Stimulated activated CD8-positive, alpha-beta memory T cell treated with anti-CD3 and anti-CD28 coated beads, Interleukin-7, amount 100 ng/mL, for 4 hours (primary cell): ENCODE measurements around the gene MSL2.
"Not testable (repeated sequence)": the region's sequence is repeated elsewhere in the genome, so short reads cannot be mapped to it uniquely, and the experiment has no call there.

Experiments used
- DNase-seq, 2 donors: peaks; one replicate each; pipeline ENCODE4 v3.0.0-alpha.2; 2020; ENCODE audit warnings: low read depth in 2 of 2

Gene MSL2, protein sequence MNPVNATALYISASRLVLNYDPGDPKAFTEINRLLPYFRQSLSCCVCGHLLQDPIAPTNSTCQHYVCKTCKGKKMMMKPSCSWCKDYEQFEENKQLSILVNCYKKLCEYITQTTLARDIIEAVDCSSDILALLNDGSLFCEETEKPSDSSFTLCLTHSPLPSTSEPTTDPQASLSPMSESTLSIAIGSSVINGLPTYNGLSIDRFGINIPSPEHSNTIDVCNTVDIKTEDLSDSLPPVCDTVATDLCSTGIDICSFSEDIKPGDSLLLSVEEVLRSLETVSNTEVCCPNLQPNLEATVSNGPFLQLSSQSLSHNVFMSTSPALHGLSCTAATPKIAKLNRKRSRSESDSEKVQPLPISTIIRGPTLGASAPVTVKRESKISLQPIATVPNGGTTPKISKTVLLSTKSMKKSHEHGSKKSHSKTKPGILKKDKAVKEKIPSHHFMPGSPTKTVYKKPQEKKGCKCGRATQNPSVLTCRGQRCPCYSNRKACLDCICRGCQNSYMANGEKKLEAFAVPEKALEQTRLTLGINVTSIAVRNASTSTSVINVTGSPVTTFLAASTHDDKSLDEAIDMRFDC

DNA sequence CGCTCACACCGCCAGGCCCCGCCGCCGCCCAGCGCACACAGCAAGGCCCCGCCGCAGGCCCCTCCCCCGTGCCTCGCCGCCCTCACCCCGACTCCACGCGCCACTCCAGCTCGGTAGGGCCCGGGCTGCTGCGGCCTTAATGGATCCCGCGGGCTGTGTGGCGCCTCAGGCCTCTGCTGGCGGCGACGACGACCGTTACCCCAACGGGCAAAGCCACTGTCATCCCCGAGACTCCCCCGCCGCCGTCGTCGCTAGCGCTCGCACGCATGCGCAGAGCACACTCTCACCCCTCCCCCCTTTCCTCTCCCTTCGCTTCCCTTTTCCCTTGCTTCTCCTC, at the start of gene MSL2:
Gene MSL2 (minus strand): TSS at position 272 of the 337 bp plus-strand sequence. CDS start 1,222 bp downstream, outside the sequence.
- DNase-seq = no peak

- DNase-seq = no peak
Measured at GRCh38 chr3:136245691-136246090, 49.6 kb upstream of the MSL2 start.

DNA sequence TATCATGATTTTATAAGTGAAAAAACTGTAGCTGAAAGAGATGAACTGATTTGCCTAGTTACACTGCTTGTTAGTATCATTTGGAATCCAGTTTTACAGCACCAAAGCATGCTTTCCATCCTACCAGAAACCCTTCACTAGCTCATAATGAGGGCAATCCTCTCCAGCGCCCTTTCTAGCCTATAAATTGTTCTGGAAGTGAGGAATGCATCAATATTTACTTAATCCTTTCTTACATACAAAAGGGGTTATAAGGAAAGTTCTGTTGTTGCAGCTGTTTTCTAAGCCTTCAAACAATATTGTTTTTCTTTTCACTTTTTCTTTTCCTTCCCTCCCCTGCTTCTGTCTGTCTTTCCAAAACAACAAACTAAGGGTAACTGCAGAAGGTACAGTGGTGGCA, 43.0 kb upstream of the MSL2 start:
- DNase-seq = no peak

DNA sequence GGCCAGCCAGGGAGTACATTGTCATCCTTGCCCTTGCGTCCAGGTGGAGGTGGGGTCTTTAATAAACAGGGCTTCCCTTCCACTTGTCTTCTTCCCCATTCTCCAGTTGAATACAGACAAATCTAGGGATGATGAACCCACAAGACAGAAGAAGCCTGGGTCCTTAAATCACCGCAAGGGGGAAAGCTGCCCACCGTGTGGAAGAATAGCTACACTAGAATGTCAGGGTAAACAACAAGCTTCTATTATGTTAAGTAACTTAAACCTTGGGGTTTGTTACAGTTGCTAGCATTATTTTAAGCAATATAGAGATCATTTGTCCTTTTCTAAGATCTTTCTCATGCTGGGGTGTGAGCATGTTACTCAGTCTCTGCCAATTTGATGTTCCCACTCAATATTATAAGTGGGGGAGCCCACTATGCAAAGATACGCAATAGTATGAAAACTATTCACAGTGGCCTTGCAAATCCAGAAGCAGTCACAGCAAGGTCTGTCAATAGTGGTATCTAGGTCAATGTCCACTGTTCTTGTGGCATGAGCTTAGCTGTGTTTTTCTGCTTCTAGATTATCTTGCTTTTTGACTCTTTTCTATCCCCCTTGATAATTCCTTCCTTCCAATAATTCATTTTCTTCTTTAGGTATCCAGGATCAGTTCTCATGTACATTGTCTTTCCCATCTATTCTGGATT, 42.0 kb upstream of the MSL2 start:
- DNase-seq = no peak

DNA sequence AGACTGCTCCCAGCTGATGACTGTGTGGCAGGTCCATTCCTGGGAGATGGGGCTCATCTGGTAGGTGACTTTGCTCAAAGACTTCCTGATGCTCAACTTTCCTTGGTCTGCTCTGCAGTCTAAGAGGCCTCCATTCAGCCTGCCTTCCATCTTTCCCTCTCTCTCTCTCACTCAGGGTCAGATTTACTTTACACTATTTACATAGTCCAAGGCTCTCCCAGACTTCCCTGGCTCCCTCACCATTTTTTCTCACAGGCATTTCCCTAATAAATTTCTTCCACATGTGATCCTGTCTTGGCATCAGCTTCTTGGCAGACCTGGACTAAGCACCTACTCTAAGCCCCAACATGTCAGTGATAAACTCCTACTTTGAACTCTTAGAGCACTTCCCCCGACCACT, 41.0 kb upstream of the MSL2 start:
- no peak for DNase-seq

DNA sequence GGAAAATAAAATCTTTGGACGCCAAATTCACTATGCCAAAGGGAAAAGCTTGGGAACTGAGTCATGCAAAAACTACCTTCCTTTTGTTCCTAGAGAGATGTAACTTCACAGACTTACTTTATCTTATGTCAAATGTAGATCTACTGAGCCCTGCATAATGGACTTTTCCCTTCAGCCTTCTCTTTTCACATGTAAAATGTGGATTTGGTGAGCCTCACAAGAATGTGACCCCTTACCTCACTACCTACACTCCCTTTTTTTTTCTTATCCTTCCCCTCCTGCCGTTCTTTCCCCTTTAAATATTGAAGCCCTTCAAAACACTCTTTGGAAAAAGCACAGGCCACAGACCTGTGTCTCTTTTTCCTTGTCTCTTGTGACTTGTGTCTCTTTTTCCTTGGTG, 40.0 kb upstream of the MSL2 start:
- no peak for DNase-seq

- no peak for DNase-seq
Measured at GRCh38 chr3:136235545-136235944, 39.4 kb upstream of the MSL2 start.

DNA sequence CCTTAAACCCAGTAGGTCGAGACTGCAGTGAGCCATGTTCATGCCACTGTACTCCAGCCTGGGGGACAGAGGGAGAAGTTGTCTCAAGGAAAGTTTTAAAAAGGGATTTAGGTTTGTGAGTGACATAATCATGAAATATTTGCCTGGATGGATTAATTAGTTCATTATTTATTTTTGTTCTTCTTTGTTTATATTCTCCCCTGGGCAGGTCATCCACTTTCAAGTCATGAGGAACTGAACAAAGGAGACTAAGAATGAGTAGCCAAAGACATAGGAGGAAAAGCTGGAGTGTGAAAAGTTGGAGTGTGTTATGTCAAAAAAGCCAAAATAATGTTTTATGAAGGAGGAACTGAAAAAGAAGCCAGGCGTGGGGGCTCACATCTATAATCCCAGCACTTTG, 36.3 kb upstream of the MSL2 start:
- no peak for DNase-seq

GRCh38 chr3:136222746-136223145, 26.6 kb upstream of the MSL2 start:
- not testable (repeated sequence) for DNase-seq

DNA sequence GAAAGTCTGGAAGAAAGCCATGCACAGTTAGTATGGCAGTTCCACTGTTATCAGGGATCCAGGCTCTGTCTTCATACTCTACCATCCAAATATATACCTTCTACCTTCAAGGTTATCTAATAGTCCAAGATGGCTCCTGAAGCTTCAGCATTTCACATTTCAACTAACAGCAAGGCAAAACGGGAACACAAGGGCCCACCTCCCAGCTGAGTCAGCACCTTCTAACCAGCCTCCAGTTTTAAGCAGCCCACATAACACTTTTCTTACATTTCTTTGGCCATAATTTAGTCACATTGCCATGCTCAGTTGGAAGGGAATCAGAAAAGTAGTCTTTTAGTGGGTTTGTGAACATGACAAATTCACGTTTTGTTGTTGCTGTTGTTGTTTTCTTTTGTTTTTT, 15.4 kb upstream of the MSL2 start:
- DNase-seq = no peak

DNA sequence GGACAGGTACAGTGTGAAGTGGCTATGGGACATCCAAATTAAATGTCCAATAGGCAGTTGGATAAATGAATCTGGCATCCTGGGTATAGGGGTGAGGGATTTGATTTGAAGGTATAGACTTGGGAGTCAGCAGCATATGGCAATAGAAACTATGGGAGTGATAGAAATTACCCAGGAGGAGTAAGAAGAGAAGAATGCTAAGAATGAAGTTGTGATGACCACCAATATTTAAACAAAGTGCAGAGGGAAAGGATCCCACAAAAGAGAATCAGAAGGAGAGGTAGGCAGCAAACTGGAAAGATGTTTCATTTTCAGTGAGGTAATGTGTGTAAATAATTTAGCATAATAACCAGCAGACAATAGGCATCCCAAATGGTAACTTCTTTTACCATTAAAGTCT, 13.8 kb upstream of the MSL2 start:
- DNase-seq = no peak

- DNase-seq = no peak
Measured at GRCh38 chr3:136207489-136208115, 11.5 kb upstream of the MSL2 start.

DNA sequence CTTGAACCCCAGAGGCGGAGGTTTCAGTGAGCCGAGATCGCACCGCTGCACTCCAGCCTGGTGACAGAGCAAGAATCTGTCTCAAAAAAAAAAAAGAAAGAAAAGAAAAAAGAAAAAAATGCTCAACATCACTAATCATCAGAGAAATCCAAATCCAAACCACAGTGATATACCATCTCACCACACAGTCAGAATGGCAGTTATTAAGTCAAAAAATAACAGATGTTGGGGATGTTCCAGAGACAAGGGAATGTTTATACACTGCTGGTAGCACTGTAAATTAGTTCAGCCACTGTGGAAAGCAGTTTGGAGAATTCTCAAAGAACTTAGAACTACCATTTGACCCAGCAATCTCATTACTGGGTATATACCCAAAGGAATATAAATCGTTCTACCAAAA, 3.1 kb upstream of the MSL2 start:
- DNase-seq = not testable (repeated sequence)

DNA sequence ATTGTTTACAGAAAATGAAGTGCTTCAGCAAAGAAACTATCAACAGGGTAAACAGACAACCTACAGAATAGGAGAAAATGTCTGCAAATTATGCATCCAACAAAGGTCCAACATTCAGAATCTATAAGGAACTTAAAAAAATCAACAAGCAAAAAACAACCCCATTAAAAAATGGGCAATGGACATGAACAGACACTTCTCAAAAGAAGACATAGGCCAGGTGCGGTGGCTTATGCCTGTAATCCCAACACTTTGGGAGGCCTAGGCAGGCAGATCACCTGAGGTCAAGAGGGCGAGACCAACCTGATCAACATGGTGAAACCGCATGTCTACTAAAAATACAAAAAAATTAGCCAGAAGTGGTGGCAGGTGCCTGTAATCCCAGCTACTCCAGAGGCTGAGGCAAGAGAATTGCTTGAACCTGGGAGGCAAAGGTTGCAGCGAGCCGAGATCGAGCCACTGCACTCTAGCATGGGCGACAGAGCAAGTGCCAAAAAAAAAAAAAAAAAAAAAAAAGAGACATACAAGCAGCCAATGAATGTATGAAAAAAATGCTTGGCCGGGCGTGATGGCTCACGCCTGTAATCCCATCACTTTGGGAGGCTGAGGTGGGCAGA, 2.4 kb upstream of the MSL2 start:
- DNase-seq = not testable (repeated sequence)

- DNase-seq = no peak
Measured at GRCh38 chr3:136197159-136197793, 1.1 kb upstream of the MSL2 start.

DNA sequence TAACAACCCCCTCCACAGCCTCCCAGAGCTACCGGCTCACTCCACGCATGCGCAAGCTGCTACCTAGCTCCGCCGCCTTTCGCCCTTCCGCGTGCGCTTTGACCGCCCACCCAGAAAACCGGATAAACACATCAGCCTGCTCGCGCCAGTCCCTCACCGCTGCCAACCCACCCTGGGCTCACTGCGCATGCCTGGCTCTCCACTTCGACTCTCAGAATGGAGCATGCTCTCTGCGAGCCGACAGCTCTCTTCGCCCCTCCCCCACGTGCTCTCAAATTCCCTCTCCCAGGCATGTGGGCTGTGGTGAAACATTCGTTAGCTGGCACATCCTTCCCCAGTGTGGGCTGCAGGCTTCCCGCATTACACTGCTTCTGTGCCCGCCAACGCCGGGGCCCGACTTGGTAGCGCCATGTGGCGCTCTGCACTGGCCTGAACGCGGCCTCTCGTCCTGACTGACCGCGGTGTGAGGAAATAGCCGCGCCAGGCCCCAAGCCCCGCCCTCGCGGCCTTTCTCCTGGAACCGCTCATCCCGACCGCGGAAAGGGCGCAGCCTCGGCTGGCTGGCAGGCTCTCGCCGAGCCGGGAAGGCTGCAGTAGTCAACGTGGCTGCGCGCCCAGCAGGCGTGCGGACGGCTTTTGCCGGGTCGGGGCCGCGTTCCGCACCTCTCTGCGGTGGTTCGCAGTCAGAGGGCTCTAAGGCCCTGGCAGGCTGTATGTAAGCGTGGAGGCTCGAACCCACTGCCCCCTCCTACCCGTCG, 445 bp upstream of the MSL2 start:
- peak; percentile 99 to 100 for DNase-seq

DNA sequence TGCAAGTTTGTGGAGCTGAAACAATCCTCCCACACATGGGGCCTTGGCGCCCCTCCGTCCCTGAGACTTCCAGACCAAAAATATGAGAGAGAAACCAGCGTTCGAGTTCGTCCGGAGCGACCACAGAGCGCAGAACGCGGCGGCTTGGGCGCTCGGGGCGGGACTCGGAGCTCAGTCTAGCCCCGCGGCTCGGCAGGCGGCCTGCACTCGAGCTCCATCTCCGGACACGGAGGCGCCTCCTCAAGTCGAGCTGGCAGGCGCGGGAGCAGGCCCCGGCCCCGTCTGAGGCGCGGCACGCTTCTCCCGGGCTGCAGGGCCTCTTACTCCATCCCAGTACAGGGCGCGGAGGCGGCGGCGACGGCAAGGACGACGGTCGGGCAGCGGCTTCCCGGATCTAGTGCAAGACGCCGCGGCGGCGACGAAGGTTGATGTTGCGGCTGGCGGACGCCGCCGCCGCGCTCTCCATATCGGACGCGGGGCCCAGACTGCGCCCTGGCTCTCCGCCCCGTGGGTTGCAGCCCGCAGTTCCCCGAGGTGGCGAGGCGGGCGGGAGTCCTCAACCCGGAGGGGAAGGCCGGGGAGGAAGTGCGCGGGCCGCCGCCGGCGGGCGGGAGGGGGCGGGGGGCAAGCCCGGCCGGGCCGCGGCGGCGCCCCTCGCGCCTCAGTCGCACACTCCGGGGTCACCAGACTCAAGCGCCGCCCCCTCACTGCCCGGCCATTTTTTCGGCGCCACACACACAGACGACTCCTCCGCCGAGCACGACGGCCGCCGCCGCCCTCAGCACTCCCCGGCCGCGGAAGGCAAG, 674 bp downstream of the MSL2 start:
- peak; percentile 46 to 76 for DNase-seq

DNA sequence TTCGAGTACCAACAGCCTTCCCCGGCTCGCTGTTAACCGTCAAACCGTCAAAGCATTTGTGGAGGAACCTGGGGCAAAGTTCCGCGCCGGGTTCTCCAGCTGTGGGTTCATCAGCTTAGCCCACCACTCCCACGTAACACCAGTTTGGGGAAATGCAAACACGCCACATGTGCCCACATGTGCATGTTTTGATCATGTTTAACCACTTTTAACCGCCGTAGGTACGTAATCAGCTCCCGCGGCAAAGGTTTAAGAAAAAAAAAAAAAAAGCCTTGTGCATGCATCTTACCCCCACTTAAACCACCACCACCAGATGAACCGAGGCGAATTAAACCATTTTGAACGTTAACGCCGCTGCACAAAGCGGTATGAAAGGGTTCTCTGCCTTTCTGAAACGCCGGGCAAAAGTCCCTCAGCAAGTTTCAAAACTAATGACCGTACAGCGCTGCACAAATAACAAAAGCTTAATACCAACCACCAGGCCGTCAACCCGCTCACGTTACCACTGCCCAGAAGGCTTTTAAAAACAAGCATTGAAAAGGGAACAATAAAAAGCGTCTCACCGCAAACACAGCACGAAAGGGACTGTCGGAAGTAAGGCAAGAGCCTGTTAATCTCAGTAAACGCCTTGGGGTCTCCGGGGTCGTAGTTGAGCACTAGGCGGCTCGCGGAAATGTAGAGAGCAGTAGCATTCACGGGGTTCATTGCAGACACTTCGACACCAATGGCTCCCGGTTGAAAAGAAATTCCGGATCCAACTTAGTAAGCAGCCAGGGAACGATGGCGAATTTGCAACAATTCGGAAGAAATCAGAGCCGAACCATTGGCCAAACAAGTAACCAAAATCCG, 1.5 kb downstream of the MSL2 start:
- DNase-seq = peak; percentile 67 to 73
